ENCODE measurements around the gene KLK14. TPM values are rescaled to one million over a fixed set of nuclear protein-coding genes. Genes with fewer than 3 reads are reported as not detected.

The KLK14 gene
- total RNA-seq, 4 donors from 2014 or later: 1.1 to 6.6 TPM; not detected in 2

GRCh38 chr19:51040151-51040550 is 42.5 kb downstream of the KLK14 start:
- no peak overlapping the region for H3K27ac ChIP-seq
- no peaks in the 10 kb centered on the region for H3K27me3 ChIP-seq
- no peak for DNase-seq

GRCh38 chr19:51036519-51036918 is 46.2 kb downstream of the KLK14 start:
- Histone ChIP-seq H3K4me1 (no peaks in the 10 kb centered on the region), H3K27ac (no peak overlapping the region), H3K27me3 (no peaks in the 10 kb centered on the region), H3K4me3 (no peak overlapping the region), H3K9me3 (no peaks in the 10 kb centered on the region), H3K36me3 (no peaks in the 10 kb centered on the region)
- no peak for DNase-seq
- TF ChIP-seq POLR2A (IDR thresholded peaks at IDR 0.05): no peak
- no peak for TF ChIP-seq CTCF (IDR thresholded peaks at IDR 0.05)

More at GRCh38 chr19:51040151-51040550, 42.5 kb downstream of the KLK14 start:
- Histone ChIP-seq H3K4me1 (no peaks in the 10 kb centered on the region), H3K4me3 (no peak overlapping the region), H3K9me3 (no peaks in the 10 kb centered on the region), H3K36me3 (no peaks in the 10 kb centered on the region)
- TF ChIP-seq CTCF (IDR thresholded peaks at IDR 0.05): no peak
- TF ChIP-seq POLR2A (IDR thresholded peaks at IDR 0.05): no peak

GRCh38 chr19:51034704-51035103 is 48.0 kb downstream of the KLK14 start, which contains the start of gene KLK12:
Gene KLK12, minus strand, starts transcription at chr19:51035002. Its CDS starts 381 bp downstream, at chr19:51034621.
- Histone ChIP-seq H3K4me1 (no peaks in the 10 kb centered on the region), H3K4me3 (no peak within 1 kb of the TSS), H3K36me3 (no peaks in the 10 kb centered on the region), H3K9me3 (no peaks in the 10 kb centered on the region), H3K27me3 (no peaks in the 10 kb centered on the region), H3K27ac (no peak within 1 kb of the TSS)
- TF ChIP-seq POLR2A (IDR thresholded peaks at IDR 0.05): no peak
- TF ChIP-seq CTCF (IDR thresholded peaks at IDR 0.05): no peak
- DNase-seq: no peak

- Histone ChIP-seq H3K36me3 (no peaks in the 10 kb centered on the region), H3K4me3 (no peak overlapping the region), H3K27ac (no peak overlapping the region), H3K27me3 (no peaks in the 10 kb centered on the region), H3K9me3 (no peaks in the 10 kb centered on the region), H3K4me1 (no peaks in the 10 kb centered on the region)
- DNase-seq: no peak
- no peak for TF ChIP-seq POLR2A (IDR thresholded peaks at IDR 0.05)
- no peak for TF ChIP-seq CTCF (IDR thresholded peaks at IDR 0.05)
Observed at GRCh38 chr19:51031880-51032225, 50.8 kb downstream of the KLK14 start.

GRCh38 chr19:51031220-51031879 is 51.3 kb downstream of the KLK14 start:
- Histone ChIP-seq H3K4me3 (no peak overlapping the region), H3K27me3 (no peaks in the 10 kb centered on the region), H3K27ac (no peak overlapping the region), H3K36me3 (no peaks in the 10 kb centered on the region), H3K4me1 (no peaks in the 10 kb centered on the region), H3K9me3 (no peaks in the 10 kb centered on the region)
- DNase-seq: no peak
- no peak for TF ChIP-seq POLR2A (IDR thresholded peaks at IDR 0.05)
- TF ChIP-seq CTCF (IDR thresholded peaks at IDR 0.05): no peak

All from Peyer's patch (tissue), 4 donors.